Fibroblast of skin of right biceps (primary cell): ENCODE results near the gene STK39.
"Not testable (repeated sequence)": the region's sequence is repeated elsewhere in the genome, so short reads cannot be mapped to it uniquely, and the experiment has no call there.

Source experiments
- DNase-seq: peaks from one replicate; pipeline ENCODE4 v3.0.0-alpha.2; 2013

The STK39 gene

DNA sequence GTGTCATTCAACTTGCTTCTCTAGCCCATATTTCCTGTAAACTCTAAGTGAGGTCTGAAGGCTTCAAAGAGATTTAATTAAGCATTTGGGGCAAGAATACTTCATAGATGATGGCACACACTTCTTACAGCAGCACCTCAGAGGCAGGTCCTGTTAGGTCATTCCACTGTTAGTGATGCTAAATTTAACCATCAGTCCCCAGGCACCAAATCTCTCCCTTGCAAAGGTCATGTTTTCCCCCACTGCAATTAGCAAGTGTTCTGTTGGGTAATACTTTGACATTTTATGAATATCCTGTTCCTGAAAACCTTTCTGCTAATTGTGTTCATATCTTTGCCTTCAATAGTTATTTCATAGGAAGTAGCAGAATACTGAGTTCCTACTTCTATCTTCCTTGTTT lies 117.0 kb downstream of the STK39 start:
- DNase-seq = no peak

DNA sequence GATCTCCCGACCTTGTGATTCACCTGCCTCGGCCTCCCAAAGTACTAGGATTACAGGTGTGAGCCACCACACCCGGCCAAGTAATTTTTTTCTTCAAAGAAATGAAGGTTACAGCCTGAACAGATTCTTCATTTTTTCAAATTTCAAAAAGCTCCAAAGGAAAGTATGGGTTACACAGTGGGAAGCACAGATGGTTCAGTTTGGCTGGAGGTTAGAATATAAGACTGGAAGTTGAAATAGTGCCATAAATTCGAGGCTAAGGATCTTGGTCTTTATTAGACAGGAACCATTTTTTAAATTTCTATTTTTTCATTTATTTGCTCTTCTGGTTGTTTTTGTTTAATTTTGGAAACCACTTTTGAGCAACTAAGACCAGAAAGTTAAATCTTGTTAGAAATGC lies 120.0 kb downstream of the STK39 start:
- DNase-seq = no peak

GRCh38 chr2:168122210-168122609 lies 125.2 kb downstream of the STK39 start:
- DNase-seq = not testable (repeated sequence)

GRCh38 chr2:168120730-168121129 lies 126.7 kb downstream of the STK39 start:
- peak; percentile 8 for DNase-seq

DNA sequence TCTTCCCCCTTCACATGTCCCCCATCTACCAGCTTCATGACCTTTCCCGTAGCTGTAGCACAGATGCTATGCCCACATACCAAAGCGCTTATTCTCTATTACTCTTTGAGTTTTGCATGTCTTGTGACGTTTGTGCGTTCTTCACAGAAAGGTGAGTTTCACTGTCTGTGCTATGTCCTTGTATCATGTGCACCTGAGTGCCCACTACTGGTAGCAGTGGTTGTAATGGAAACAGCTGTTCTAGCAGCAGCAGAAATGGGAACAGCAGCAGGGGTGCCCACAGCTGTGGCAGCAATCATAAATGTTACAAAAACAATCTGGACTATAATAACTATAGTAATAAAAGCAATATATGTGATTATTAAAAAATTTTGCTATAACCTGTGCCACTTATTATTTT lies 127.1 kb downstream of the STK39 start:
- DNase-seq = no peak

DNA sequence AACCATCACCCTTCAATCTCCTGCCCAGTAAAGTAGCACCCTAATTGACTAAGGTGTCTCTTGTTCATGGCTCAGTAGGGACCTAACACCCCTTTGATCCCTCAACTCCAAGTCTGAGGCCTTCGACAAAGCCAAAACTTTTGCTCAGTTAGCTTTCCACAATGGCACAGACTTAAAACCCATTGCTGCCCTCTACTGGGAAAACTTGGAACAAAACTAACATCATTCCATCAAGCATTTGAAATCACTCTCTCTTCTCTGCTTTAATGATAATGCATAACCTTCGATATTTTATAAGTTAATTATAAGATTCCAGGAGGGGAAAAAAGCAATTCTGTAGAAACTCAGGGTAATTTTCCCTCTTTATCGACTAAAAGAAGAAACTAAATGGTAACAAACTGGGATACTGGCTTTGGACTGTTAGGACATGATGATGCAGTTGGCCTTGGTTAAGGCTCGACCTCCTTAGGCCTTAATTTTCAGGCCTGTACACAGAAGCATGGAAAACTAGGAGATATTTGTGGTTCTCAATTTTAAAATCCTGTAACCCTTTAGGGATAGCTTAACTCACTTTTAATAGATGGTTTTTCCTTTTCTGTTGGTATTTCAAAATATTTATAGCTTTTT lies 127.8 kb downstream of the STK39 start:
- peak; percentile 56 for DNase-seq

DNA sequence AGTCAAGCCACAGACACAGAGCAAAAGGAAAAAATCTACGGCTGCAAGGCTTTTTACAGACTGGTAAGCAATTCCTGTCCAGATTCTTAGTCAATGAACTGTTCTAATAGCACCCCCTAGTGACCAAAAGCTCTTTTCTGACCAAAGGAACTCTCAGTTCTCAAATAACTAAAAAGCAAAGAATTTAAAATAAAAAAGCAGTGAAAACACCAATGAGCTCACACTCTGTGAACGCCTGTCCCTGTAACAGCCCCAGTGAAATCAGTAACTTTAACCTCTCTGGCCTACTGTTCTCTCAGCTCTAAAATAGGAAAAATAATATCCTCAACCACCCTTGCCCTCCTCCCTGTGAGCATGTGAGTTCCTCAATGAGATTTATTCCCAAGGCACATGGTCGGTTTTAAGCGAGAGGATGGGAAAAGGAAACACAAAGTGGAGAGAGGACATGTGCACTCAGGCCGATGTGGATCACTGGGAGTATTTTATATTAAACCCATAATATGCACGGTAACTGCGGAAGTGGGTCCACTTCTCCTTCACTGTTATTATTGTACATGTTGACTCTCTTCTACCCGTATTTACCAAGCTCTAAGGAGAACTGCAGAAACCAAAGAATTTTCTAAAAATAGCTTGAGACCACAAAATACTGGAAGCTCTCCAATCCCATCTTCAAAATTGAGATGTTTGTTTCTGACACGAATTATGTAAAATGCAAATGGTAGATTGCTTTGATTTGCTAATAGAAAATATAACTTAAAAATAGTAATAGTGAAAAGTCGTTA lies 128.5 kb downstream of the STK39 start:
- DNase-seq = peak; percentile 68

GRCh38 chr2:168116448-168116847 lies 130.9 kb downstream of the STK39 start:
- no peak for DNase-seq

GRCh38 chr2:168114619-168115018 lies 132.8 kb downstream of the STK39 start:
- DNase-seq = no peak

GRCh38 chr2:168114040-168114439 lies 133.4 kb downstream of the STK39 start:
- no peak for DNase-seq

GRCh38 chr2:168107322-168107721 lies 140.1 kb downstream of the STK39 start:
- DNase-seq = no peak

GRCh38 chr2:168105127-168105683 lies 142.2 kb downstream of the STK39 start:
- DNase-seq = no peak

- no peak for DNase-seq
These were observed 150.0 kb downstream of the STK39 start for GRCh38 chr2:168097431-168097830.

- no peak for DNase-seq
These were observed 151.2 kb downstream of the STK39 start for GRCh38 chr2:168096158-168096557.

GRCh38 chr2:168091986-168092385 lies 155.4 kb downstream of the STK39 start:
- no peak for DNase-seq

GRCh38 chr2:168090366-168091135 lies 156.8 kb downstream of the STK39 start:
- no peak for DNase-seq

GRCh38 chr2:168089200-168089599 lies 158.2 kb downstream of the STK39 start:
- no peak for DNase-seq

DNA sequence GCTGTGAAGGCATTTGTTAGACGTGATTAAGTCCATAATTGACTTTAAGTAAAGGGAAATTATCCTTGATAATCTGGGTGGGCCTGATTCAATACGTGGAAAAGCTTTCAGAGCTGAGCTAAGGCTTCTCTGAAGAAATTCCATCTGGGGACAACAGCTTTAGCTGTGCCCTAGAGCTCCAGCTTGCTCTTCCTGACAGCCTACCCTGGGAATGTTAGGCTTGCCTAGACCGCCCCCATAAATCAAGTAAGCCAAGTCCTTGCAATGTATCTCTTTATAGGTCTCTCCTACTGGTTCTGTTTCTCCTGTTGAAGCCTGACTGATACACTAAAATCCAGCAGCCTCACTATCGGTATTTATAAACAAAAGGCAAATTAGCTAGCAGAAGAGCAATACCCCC lies 160.0 kb downstream of the STK39 start:
- no peak for DNase-seq

DNA sequence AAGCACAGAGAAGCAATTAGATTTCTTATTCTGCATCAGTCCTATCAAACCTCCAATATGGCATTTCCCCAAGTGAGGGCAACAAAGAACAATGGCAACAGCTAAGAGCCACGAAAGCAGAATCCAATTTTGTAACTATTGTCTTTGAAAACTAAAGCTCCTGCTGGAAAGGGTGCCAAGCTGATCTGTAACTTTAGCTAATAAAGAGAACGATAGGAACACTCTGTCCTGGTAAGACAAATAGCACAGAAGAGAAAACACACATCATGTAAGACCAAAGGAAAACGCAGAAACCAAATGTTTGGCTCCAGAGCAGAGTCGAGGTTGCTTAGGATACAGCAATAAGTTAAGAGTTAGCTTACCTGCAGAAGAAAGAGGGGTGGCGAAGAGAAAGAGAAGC lies 160.5 kb downstream of the STK39 start:
- DNase-seq = no peak

- no peak for DNase-seq
These were observed 161.5 kb downstream of the STK39 start for GRCh38 chr2:168085801-168086361.

DNA sequence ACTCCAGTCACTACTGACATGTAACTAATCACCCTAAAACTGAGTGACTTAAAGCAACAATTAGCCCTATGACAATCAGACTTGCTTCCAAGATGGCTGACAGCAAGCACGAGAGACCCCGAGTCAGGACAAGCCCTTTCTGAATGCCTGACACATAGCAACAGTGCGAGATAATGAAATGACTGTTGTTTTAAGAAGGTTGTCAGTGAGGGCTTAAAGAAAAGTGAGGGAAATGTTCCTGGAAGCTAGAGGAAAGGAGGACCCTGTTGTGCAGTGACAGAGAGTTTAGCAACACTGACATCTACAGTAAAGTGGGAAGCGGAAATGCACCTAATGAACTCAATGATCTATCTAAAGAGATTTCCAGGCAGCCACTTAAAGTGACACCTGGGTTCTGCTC lies 163.1 kb downstream of the STK39 start:
- DNase-seq = no peak

GRCh38 chr2:168081452-168081851 lies 165.9 kb downstream of the STK39 start:
- not testable (repeated sequence) for DNase-seq

GRCh38 chr2:168079236-168079635 lies 168.2 kb downstream of the STK39 start:
- DNase-seq = no peak
